ENCODE results near the gene PHYKPL.
"Not testable (repeated sequence)": the region's sequence is repeated elsewhere in the genome, so short reads cannot be mapped to it uniquely, and the experiment has no call there.

Gene PHYKPL

GRCh38 chr5:178206166-178207101 lies 26.2 kb downstream of the PHYKPL start:
- DNase-seq (ENCODE audit: low read depth), result peak; percentile 32

- no peak for DNase-seq (ENCODE audit: low read depth)
Observed at GRCh38 chr5:178205749-178206047, 26.9 kb downstream of the PHYKPL start.

- peak; percentile 86 for DNase-seq (ENCODE audit: low read depth)
Observed at GRCh38 chr5:178204935-178205748, 27.5 kb downstream of the PHYKPL start.

- peak; percentile 97 for DNase-seq (ENCODE audit: low read depth)
Observed at GRCh38 chr5:178204182-178204934, 28.2 kb downstream of the PHYKPL start, which contains the start of gene HNRNPAB. Gene HNRNPAB (plus strand): TSS chr5:178204533. CDS start chr5:178204838, 305 bp downstream.

GRCh38 chr5:178203670-178204181 lies 28.9 kb downstream of the PHYKPL start:
- DNase-seq (ENCODE audit: low read depth), result no peak

- DNase-seq (ENCODE audit: low read depth), result no peak
Observed at GRCh38 chr5:178202541-178202940, 30.1 kb downstream of the PHYKPL start.

GRCh38 chr5:178201927-178202235 lies 30.7 kb downstream of the PHYKPL start:
- DNase-seq (ENCODE audit: low read depth), result peak; percentile 33

- peak; percentile 59 for DNase-seq (ENCODE audit: low read depth)
Observed at GRCh38 chr5:178201221-178201926, 31.2 kb downstream of the PHYKPL start.

GRCh38 chr5:178199581-178200434 lies 32.8 kb downstream of the PHYKPL start:
- no peak for DNase-seq (ENCODE audit: low read depth)

- no peak for DNase-seq (ENCODE audit: low read depth)
Observed at GRCh38 chr5:178198706-178199105, 33.9 kb downstream of the PHYKPL start.

GRCh38 chr5:178198151-178198550 lies 34.5 kb downstream of the PHYKPL start:
- DNase-seq (ENCODE audit: low read depth), result not testable (repeated sequence)

GRCh38 chr5:178196986-178197385 lies 35.6 kb downstream of the PHYKPL start:
- peak; percentile 30 for DNase-seq (ENCODE audit: low read depth)

- no peak for DNase-seq (ENCODE audit: low read depth)
Observed at GRCh38 chr5:178196281-178196812, 36.3 kb downstream of the PHYKPL start.

- no peak for DNase-seq (ENCODE audit: low read depth)
Observed at GRCh38 chr5:178194026-178194425, 38.6 kb downstream of the PHYKPL start.

GRCh38 chr5:178193251-178193809 lies 39.3 kb downstream of the PHYKPL start:
- no peak for DNase-seq (ENCODE audit: low read depth)

GRCh38 chr5:178192787-178193186 lies 39.8 kb downstream of the PHYKPL start:
- no peak for DNase-seq (ENCODE audit: low read depth)

- no peak for DNase-seq (ENCODE audit: low read depth)
Observed at GRCh38 chr5:178192244-178192643, 40.4 kb downstream of the PHYKPL start.

GRCh38 chr5:178191661-178192060 lies 40.9 kb downstream of the PHYKPL start:
- DNase-seq (ENCODE audit: low read depth), result no peak

GRCh38 chr5:178189433-178189832 lies 43.2 kb downstream of the PHYKPL start:
- no peak for DNase-seq (ENCODE audit: low read depth)

GRCh38 chr5:178187014-178187413 lies 45.6 kb downstream of the PHYKPL start, which contains the start of gene GMCL2:
Gene GMCL2 (minus strand): TSS chr5:178187371. CDS start chr5:178187299, 72 bp downstream.
- DNase-seq (ENCODE audit: low read depth), result no peak
